GM18868 (cell line): ENCODE measurements around the gene PLEKHG4B.

Experiments used
- ATAC-seq: cut with Tn5 transposase; IDR thresholded peaks from one replicate; pipeline ENCODE4 v1.9.1; 2021; ENCODE audit warnings: mild to moderate bottlenecking, moderate library complexity; ENCODE audit not compliant: unreplicated experiment

PLEKHG4B gene

GRCh38 chr5:74503-75109, 17.4 kb upstream of the PLEKHG4B start:
- ATAC-seq, result no peak

GRCh38 chr5:75331-76320, 16.3 kb upstream of the PLEKHG4B start:
- no peak for ATAC-seq

DNA sequence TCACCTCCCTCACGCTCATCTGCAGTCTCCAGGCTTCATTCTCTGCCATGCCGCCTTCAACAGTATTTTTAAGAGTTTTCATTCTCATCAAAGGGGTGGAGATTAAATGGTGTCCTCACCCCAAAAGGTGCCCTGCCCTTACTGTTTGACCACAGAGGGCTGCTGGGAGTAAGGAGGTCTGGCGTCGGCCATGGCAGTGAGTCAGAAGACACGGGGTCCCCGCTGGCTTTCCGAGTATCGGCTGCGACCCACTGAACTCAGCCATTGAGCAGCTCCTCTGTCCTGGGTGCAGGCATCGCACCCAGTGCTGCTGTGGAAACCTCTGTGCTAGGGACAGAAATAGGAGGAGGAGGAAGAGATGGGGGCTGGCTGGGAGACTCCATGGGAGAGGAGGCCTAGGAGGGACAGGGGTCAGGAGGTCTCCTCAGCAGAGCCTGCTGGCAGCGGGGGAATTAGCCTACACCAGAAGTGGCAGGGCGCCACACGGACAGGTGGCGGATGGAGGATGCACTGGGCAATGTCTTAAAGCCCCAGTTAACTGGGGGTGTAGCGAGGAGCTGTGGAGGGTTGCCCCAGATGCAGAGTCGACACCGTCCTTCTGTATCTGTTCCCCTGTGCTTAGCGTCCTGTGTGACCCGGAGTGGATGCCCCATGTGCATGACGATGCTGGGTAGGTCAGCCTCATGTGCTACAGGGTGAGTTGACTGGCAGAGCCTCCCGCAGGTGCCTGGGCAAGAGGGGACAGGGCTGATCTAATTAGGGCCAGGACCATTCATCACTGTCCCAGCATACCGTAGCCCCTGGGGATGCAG, 15.4 kb upstream of the PLEKHG4B start:
- ATAC-seq, result no peak

- no peak for ATAC-seq
These were observed 14.8 kb upstream of the PLEKHG4B start for GRCh38 chr5:77170-77501.

GRCh38 chr5:77546-77945, 14.4 kb upstream of the PLEKHG4B start:
- ATAC-seq, result no peak

DNA sequence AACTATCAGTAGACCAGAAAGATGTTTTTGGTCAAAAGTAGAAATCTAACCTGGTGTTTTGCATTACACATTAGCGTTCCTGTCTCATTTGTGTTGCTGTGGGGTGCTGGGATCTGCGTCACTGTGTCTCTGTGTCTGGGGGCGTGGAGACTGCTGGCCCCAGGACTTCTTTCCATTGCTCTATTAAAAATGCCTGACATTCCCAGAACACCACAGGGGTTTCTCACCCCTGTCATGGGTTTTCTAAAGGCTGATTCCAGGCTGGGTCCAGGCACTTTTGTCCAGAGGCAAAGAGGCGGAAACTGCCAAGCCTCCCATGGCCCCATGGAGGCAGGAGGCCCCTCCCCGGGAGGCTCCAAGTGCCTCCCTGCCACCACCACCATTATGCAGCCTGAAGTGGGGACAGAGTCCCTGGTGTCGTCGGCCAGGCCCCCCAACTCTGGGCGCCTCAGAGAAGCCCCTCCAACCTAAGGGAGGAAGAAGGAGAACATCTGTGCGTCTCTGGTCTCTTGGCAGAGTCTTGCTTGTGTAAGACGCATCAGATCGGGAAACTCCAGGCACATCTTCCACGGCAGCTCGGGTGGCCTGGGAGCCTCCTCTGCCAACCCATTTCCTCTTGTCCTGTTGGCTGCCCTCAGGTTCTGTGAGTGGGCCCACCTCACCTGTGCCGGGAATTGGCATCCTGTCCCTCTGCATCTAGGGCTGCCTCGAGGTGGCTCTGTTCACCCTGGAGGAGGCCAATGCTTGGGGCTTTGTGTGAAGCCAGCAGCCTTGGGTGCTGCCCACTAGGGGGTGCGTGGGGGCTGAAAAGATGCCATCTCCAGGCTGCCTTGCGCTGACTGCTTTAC, 13.8 kb upstream of the PLEKHG4B start:
- no peak for ATAC-seq

DNA sequence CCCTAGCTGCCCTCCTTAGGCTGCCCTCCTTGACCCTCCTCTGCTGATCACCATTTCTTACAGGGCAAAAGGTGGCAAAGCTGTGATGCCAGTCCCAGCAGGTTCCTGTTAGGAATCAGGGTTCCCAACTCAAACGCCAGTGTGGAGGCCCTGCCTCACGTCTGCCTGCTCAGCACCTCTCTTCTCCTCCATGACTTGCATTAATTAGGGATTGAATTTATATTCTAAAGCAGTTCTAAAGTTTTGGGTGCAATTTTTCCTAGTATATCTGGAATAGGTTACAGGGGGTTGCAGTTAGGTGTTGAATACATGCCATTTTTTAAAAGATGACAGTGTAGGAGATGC, 13.2 kb upstream of the PLEKHG4B start:
- no peak for ATAC-seq

DNA sequence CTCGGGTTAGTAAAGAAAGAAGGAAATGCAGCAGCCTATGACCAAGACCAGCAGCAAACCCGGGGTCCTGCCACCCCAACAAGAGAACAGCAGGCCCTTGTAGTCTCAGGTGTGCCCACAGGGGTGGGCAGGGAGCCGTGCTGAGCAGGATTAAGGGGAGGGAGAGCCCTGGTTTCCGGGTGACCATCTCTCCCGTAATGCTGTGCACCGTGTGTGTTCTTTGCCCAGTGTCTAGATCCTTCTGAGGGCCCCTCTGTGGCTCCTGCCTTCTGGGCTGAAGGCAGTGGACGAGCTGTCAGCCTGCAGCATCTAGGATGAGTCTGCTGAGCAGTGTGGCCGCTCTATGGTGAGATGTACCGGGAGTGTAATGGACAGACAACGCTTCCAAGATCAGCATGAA, 12.7 kb upstream of the PLEKHG4B start:
- ATAC-seq, result no peak

DNA sequence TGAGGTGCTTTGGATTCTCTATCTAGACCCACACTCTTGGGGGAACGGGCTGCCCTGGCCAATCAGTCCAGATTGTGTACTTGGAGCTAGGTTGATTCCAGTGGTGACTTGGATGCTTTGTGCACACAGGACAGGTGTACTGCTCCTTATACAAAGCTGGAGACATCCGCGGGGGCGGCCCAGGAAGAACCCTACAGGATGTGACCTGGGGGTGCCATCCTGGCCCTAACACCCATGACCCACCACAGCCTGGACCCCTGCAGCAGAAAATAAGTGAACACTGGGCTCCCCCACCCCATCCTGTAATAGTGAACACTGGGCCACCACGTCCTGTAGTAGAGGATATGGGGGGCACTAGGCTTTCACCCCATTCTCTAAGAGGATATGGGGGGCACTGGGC, 12.1 kb upstream of the PLEKHG4B start:
- no peak for ATAC-seq

DNA sequence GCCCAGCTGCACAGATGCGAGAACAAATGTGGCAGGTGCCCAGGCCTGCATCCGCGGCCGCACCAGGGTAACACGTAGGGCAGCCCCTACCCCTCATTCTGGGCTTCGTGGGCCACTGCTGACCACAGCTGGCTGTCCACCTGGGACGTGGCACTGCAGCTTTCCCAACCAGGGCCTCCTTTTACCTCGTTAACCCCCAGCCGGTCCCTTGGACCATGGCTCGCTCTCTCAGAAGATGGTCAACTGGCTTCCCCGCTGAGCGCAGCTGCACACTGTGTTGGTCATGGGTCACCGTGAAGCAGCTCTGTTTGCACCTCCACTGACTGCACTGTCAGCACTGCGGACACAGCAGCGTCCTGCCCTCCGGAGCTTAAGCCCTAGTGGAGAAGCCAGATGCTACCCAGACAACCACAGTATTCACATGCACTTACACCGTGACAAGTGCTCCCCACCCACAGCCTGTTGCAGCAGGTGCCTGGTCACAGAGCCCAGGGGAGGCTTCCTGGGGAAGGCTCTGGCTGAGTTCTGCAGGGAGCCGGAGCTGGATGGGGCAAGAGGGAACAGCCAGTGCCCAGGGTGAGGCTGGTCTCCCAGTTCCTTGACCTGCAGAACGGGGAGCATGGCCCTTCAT, 10.5 kb upstream of the PLEKHG4B start:
- ATAC-seq, result no peak

DNA sequence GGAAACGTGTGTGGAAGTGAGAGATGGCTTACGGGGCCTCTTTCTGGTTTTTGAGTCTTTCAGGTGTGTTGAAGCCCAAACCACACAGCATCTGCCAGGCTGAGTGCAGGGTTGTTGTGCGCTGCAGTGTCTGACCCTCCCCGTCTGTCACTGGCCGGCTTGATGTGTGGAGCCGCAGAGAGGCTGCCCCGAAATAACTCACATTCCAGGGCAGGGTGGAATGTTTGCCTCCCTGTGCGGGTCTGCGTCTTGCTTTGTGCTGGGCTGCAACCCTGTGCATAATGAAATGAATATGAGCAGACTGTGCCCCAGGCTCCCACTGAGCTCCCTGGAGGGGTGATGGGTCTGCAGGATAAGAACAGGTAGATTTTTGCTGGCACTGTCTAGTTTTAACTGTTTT, 9.9 kb upstream of the PLEKHG4B start:
- ATAC-seq, result no peak

- no peak for ATAC-seq
These were observed 9.4 kb upstream of the PLEKHG4B start for GRCh38 chr5:82570-82969.

DNA sequence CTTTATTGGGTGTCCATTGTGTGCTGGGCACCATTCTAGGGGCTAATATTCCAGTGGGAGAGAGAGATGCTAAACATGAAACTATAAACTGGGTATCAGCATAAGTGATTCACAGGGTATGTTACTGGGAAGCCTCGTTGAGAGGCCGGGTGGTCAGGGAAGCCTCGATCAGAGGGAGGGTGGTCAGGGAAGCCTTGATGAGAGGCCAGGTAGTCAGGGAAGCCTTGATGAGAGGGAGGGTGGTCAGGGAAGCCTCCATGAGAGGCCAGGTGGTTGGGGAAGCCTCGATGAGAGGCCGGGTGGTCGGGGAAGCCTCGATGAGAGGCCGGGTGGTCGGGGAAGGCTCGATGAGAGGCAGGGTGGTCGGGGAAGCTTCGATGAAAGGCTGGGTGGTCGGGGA, 8.9 kb upstream of the PLEKHG4B start:
- ATAC-seq, result no peak

DNA sequence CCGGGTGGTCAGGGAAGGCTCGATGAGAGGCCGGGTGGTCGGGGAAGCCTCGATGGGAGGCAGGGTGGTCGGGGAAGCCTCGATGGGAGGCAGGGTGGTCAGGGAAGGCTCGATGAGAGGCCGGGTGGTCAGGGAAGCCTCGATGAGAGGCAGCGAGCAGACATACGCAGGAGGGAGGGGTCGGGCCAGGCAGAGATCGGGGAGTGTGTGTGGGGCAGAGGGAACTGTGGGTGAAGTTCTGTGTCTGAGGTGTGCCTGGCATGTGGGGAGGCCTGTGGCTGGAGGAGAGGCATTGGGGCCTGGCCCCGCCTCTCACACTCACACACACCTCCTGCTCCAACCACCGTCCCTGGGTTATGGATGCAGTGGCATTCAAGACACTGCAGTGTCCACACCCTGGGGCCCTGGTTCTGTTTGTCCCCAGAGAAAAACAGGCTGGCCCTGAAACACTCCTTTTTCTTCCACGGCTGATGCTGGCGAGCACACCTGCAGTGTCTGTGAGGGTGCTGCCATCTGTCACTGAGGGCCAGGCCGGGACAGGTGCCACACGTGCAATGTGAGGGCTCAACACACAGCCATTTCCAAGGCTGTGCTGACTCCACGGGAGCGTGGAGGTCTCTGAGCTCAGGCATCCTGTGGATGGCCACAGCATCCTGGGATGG, 6.5 kb upstream of the PLEKHG4B start:
- no peak for ATAC-seq

DNA sequence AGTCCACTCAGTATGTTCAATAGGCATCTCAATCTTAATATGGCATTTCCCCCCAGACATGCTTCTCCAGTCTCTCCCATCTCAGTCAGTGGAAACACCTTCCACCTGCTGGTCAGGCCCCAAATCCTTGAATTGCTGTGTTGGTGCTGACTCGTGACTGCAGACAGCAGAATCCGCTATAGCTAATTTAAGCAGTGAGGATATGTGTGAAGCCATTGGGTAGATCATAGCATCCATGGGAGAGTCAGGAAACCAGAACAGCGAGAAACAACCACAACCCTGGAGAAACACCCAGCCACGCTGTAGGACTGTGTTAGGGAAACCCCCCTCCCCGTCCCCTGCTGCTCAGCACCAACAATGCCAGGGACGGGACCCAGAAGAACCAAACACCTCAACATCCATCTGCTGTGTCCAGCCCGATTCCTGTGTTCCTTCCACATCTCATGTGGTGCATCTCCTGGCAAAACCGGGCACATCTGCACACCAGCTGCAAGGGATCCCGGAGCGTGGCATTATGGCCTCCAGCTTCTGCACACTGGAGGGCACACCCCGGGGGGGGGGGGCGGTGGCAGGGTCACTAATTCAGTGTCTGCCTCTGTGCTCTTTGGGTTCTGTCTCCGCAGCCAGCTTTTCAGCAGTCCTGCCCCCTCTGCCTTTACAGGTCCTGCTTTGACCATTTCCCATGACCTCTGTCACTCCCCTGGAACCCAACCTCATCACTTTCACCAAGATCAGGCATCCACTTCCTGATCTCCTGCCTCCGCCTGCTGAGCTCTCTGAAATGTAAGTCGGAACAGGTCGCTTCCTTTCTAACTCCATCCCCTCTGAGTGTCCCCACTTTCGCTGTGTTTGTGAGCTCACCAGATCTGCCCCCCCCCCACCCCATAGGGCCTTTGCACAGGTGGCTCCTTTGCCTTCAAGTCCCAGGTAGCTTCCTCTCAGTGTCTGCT, 2.4 kb upstream of the PLEKHG4B start:
- no peak for ATAC-seq

- ATAC-seq, result no peak
These were observed 1.1 kb upstream of the PLEKHG4B start for GRCh38 chr5:90590-91547.

- ATAC-seq, result no peak
These were observed 643 bp downstream of the PLEKHG4B start for GRCh38 chr5:92401-93220.
